ENCODE measurements around the gene SLC26A8. TPM values are rescaled to one million over a fixed set of nuclear protein-coding genes. Genes with fewer than 3 reads are reported as not detected.

Gene SLC26A8
- total and polyA plus RNA-seq, 2 of the 13 experiments (the other 11 are each of a cell fraction or from before 2014, with no cell fraction given): 0.46 TPM; not detected in 1

GRCh38 chr6:35973670-35974222 is 50.7 kb downstream of the SLC26A8 start (continued):
- TF ChIP-seq MLXIP (CRISPR knock-in tag; IDR thresholded peaks at IDR 0.05; ENCODE audit: borderline replicate concordance) (no peak), YEATS2 (CRISPR knock-in tag; IDR thresholded peaks at IDR 0.05; ENCODE audit: borderline replicate concordance) (peak; percentile 39; the same call in 1 of the 2 replicates), HDAC6 (IDR thresholded peaks at IDR 0.05; ENCODE audit: low read depth, low read length) (no peak), ARID4A (CRISPR knock-in tag; IDR thresholded peaks at IDR 0.05; ENCODE audit: borderline replicate concordance) (peak; percentile 65), ZNF746 (CRISPR knock-in tag; IDR thresholded peaks at IDR 0.05) (no peak; the same call in 1 of the 2 replicates), THRA (CRISPR knock-in tag; IDR thresholded peaks at IDR 0.05; ENCODE audit: borderline replicate concordance) (0 out of 2 replicates have a peak, but pooled peaks have one; percentile 13), IRF9 (CRISPR knock-in tag; IDR thresholded peaks at IDR 0.05; ENCODE audit: borderline replicate concordance) (peak; percentile 56), ZNF788 (CRISPR knock-in tag; IDR thresholded peaks at IDR 0.05; ENCODE audit: borderline replicate concordance) (peak; percentile 71; the same call in 1 of the 2 replicates), MBD4 (IDR thresholded peaks at IDR 0.05; ENCODE audit: borderline replicate concordance, low read length) (no peak), FOSL2 (CRISPR knock-in tag; IDR thresholded peaks at IDR 0.05) (peak; percentile 95), ZNF577 (CRISPR knock-in tag; IDR thresholded peaks at IDR 0.05; ENCODE audit: borderline replicate concordance, low read depth) (no peak), RFX3 (CRISPR knock-in tag; IDR thresholded peaks at IDR 0.05) (0 out of 2 replicates have a peak, but pooled peaks have one; percentile 21), ZNF12 (CRISPR knock-in tag; IDR thresholded peaks at IDR 0.05) (peak; percentile 88), MED8 (CRISPR knock-in tag; IDR thresholded peaks at IDR 0.05; ENCODE audit: insufficient replicate concordance) (no peak), RBFOX2 (IDR thresholded peaks at IDR 0.05; ENCODE audit: low read depth, low read length) (no peak), ZNF335 (CRISPR knock-in tag; IDR thresholded peaks at IDR 0.05) (peak; percentile 62; the same call in 1 of the 2 replicates), ZNF775 (CRISPR knock-in tag; IDR thresholded peaks at IDR 0.05; ENCODE audit: borderline replicate concordance) (no peak), RFX1 (IDR thresholded peaks at IDR 0.05) (peak; percentile 8; the same call in 1 of the 2 replicates), THAP7 (CRISPR knock-in tag; IDR thresholded peaks at IDR 0.05) (no peak)
